ENCODE measurements around the gene MAPK14.

- TF ChIP-seq CTCF (IDR thresholded peaks at IDR 0.05): no peak
- no peak for TF ChIP-seq POLR2A (IDR thresholded peaks at IDR 0.05)
Measured at GRCh38 chr6:36015666-36016065, 11.9 kb upstream of the MAPK14 start.
